HG03520 (cell line): ENCODE measurements around the gene NFIC.
"Not testable (repeated sequence)": the region's sequence is repeated elsewhere in the genome, so short reads cannot be mapped to it uniquely, and the experiment has no call there.

Experiments used
- ATAC-seq: cut with Tn5 transposase; IDR thresholded peaks from one replicate; pipeline ENCODE4 v1.9.1; 2021; ENCODE audit warnings: mild to moderate bottlenecking, moderate library complexity; ENCODE audit not compliant: unreplicated experiment

The NFIC gene

GRCh38 chr19:3396881-3397265, 30.5 kb downstream of the NFIC start:
- ATAC-seq = no peak

DNA sequence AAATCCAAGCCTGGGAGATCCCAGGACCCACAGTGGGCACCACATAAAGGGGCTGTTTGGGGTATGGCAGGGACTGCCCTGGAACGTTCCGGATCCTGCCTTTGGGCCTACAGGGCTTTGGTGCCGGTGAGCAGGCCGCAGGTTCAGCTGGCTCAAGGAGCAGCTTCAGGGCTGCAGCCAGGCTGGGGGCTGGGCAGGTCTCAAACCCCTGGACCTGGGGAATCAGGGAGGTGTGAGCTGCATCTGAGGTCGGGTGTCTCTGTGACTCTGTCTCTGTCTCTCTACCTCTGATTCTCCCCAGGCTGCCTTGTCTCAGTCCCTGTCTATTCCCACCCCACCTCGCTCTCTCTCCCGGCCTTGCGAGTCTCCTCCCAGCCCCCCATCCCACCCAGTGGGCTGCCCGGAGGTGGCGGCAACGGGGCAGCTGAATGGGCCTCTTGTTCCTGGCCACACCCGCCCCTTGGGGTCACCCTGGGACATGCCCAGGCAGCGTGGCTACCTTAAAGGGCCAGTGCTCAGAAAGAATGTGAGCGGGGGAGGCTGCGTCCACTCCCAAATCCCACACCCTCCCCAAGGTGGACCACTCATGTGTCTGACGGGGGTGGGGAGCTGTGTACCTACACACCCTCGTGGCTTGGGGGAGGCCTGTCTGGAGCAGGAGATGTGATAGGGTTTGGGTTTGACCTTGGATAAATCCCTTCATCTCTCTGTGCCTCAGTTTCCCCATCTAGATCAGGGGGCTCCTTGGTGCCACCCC, 31.1 kb downstream of the NFIC start:
- no peak for ATAC-seq

GRCh38 chr19:3398114-3398899, 31.9 kb downstream of the NFIC start:
- no peak for ATAC-seq

DNA sequence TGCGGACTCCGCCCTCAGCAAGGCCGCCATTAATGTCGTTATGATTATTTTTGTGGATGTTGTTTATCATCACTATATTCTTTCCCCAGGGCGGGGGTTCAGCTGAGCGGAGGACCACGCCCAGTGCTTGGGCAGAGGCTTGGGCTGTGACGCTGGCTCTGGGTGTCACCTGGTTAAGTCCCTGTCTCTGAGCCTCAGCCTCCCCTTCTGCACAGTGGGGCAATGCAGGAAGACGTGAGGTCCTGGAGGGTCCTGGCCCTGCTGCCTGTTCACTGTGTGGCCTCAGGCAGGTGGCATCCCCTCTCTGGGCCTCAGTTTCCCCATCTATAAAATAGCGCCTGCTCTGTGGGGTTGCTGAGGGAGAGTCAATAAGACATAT, 32.5 kb downstream of the NFIC start:
- no peak for ATAC-seq

DNA sequence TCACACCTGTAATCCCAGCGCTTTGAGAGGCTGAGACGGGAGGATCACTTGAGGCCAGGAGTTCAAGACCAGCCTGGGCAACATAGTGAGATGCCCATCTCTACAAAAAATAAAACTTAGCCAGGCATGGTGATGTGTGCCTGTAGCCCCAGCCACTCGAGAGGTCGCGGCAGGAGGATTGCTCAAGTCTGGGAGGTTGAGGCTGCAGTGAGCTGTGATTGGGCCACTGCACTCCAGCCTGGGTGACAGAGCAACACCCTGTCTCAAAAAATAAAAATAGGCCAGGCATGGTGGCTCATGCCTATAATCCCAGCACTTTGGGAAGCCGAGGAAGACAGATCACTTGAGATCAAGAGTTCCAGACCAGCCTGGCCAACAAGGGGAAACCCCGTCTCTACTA, 32.9 kb downstream of the NFIC start:
- ATAC-seq = not testable (repeated sequence)

DNA sequence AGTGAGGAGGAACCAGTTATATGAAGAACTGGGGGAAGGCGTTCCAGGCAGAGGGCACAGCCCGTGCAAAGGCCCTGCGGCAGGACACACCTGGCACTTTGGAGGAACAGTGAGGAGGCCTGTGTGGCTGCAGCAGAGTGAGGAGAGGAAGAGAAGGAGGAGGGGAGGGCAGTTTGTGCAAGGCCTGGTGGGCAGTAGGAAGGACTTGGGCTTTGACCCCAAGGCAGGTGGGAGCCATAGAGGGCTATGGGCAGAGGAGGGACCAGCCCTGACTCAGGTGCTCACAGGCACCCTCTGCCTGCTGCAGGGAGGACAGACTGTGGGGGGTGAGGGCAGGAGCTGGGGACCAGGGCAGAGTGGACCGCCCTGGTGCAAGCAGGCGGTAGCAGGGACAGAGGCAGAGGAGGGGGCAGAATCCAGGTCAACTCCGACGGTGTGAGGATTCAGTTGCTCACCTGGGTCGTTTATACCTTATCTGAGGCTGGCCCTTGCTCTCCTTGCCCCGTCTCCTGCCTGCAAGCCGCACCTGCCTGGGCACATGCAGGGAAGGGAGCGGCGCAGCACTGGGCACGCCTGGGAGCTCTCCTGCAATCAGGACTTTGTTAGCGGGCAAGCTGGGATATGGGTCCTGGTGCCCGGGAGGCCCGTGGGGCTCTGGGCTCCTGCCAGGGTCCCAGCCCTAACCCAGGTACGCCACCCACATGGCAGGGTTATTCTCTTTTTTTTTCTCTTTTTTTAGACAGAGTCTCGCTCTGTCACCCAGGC, 34.8 kb downstream of the NFIC start:
- ATAC-seq = no peak

- no peak for ATAC-seq
These were observed 36.5 kb downstream of the NFIC start for GRCh38 chr19:3402631-3403443.

DNA sequence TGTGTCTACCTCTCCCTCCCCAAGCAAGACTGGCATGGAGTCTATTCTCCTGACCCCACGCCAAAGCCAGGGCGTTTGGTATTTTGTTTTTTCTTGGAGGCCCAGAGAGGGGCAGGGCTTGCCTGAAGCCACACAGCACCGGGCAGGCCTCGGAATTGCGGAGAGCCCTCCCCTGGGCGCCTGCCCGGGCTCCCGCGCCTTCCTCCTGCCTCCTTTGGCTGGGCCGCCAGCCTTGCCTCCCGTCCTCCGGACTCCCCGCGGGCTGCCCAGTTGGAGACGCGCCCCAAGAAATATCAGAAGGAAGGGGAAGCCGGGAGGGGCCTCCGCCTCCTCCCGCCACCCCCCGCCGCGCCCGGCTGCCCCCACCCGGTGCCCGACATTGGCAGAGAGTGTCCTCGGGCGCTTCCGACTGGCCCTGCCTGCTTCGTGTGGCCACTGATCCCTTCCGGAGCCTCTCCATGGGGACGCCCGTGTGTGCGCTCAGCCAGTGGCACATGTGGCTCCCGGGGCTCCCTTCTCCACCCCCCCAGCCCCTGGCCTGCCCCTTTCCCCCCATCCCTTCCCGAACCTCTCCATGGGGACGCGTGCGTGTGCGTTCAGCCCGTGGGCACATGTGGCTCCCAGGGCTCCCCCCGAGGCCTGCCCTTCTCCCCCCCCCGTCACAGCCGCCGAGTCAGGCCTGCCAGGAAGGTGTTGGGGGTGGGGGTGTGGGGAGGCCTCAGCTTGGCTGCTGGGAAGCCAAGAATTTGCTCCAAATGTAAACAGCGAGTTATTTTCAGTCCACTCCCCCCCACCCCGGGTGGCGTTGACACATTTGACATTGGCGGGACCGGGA, 37.3 kb downstream of the NFIC start:
- no peak for ATAC-seq

GRCh38 chr19:3404324-3405260, 38.2 kb downstream of the NFIC start:
- ATAC-seq = no peak

GRCh38 chr19:3405261-3405653, 38.9 kb downstream of the NFIC start:
- no peak for ATAC-seq

GRCh38 chr19:3406571-3407111, 40.3 kb downstream of the NFIC start:
- no peak for ATAC-seq

GRCh38 chr19:3407556-3408516, 41.5 kb downstream of the NFIC start:
- no peak for ATAC-seq

- no peak for ATAC-seq
These were observed 42.6 kb downstream of the NFIC start for GRCh38 chr19:3408996-3409345.

DNA sequence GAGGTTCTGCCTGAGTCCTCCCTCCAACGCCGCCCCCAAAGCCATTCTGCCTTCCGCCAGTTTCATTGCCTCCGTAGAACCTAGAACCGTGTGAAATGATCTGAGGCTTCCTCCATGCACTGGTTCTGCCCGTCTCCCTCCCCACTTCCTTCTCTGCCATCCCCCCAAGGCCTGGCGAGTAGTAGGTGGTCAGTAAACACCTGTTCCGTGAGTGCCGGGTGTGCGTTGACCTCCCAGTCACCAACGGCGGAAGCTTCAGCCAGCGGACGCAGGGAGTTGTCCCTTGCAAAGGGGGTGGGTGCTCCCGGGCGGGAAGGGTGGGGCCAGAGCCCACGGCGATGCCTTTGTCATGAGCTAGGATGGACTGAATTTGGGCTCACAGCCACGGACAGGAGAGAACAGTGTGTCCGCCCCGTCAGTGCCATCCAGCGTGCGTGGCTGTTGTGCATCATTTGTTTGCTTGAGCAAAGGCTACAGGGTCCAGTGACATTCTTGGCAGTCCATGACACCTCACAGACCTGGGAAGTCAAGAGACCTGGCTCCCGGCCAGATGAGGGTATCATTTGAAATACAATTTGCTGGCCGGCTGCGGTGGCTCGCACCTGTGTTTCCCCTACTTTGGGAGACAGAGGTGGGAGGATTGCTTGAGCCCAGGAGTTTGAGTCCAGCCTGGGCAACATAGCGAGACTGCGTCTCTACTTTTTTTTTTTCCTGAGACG, 43.1 kb downstream of the NFIC start:
- ATAC-seq = no peak

DNA sequence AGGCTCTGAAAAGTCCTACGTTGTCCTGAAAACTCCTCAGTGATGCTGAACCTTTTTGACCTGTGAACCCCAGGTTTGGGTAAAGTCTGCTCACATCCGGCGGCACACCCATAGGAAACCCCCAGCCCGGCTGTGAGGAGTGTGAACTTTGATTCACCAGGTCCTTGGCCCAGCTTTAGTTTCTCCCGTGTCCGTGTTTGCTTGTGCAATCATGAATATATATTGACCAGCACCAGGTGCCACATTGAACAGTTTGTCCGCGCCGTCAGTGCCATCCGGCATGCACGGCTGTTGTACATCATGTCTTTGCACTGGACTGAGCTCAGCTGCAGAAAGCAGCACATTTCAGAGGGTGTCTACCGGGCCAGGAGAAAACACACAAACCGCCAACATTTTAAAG, 45.3 kb downstream of the NFIC start:
- ATAC-seq = no peak

DNA sequence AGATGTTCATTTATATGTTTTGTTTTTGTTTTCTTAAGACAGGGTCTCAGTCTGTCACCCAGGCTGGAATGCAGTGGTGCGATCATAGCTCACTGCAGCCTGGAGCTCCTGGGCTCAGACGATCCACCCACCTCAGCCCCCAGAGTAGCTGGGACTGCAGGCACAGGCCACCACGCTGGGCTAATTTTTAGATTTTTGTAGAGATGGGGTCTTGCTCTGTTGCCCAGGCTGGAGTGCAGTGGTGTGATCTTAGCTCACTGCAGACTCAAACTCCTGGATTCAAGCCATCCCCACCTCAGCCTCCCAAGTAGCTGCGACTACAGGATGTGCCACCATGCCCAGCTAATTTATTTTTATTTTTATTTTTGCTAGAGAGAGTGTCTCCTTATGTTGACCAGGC, 45.7 kb downstream of the NFIC start:
- ATAC-seq = no peak

- ATAC-seq = no peak
These were observed 47.5 kb downstream of the NFIC start for GRCh38 chr19:3413796-3414327.
